Activated CD8-positive, alpha-beta T cell treated with anti-CD3 and anti-CD28 coated beads, Interleukin-2, amount 10 ng/mL, durations not matched to agents 7 days and 5 days (primary cell): ENCODE measurements around the gene PASK. TPM values are rescaled to one million over a fixed set of nuclear protein-coding genes. Genes with fewer than 3 reads are reported as not detected.
A peak's percentile ranks its signal among the peaks of the same experiment; 100 is the strongest.

Experiments
- ATAC-seq: fragments of 150-1000 bp; cut with Tn5 transposase; one replicate; pipeline ENCODE4 v1.10.0; 2021; ENCODE audit warnings: moderate library complexity
- CTCF ChIA-PET: fragments of 350-600 bp; sonication (Branson Sonifier 250); formaldehyde crosslinking; loops from one replicate; lab custom pipeline; 2021; ENCODE audit warnings: antibody characterized with exemption; lab: Charles Lee
- POLR2A ChIA-PET: fragments of 350-600 bp; sonication (Branson Sonifier 250); formaldehyde crosslinking; loops from one replicate; lab custom pipeline; 2021; ENCODE audit warnings: antibody characterized with exemption; lab: Charles Lee
- DNase-seq: peaks from one replicate; pipeline ENCODE4 v3.0.0-alpha.2; 2020
- H3K27ac Mint-ChIP-seq: one replicate; pipeline ENCODE4 v1.8.0; 2021; ENCODE audit warnings: mild to moderate bottlenecking, mixed read lengths
- H3K27me3 Mint-ChIP-seq: one replicate; pipeline ENCODE4 v1.8.0; 2021; ENCODE audit warnings: low read depth, mixed read lengths
- H3K36me3 Mint-ChIP-seq: one replicate; pipeline ENCODE4 v1.8.0; 2021; ENCODE audit warnings: low read depth, mixed read lengths
- H3K4me1 Mint-ChIP-seq: one replicate; pipeline ENCODE4 v1.8.0; 2021; ENCODE audit warnings: low read depth, mixed read lengths
- H3K4me3 Mint-ChIP-seq: one replicate; pipeline ENCODE4 v1.8.0; 2021; ENCODE audit warnings: mild to moderate bottlenecking, mixed read lengths
- H3K9me3 Mint-ChIP-seq: one replicate; pipeline ENCODE4 v1.8.0; 2022; ENCODE audit warnings: mixed read lengths; ENCODE audit not compliant: insufficient read depth
- total RNA-seq, 2 experiments: library from RNA; stranded (reverse); gene quantifications; one replicate each; pipeline ENCODE4 v1.2.3, GENCODE V29; 2021

Gene PASK
- total RNA-seq, 2 experiments from 2014 or later = 46.7 to 52.4 TPM

DNA sequence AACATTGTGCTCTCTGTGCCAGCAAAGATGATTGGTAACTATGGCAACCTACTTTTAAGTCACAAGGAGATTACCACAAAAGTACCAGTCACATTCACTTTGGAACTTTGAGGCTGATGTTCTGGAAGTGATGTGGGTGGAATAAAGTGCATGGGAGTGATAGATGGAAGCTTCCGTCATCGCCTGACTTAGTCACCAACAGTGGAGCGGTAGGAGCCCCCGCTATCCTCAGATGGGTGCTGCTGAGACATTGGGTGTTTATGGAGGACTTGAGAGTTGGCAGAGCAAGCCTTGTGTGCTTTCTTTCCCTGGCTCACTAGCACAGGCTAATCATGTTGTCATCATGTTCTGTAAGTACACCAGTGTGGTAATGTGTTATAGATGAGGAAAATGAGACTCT lies 5.6 kb upstream of the PASK start:
- POLR2A ChIA-PET = no interaction called here
- no peaks in the 10 kb centered on the region for H3K9me3 Mint-ChIP-seq
- peaks cover 25% of the 10 kb centered on the region for H3K4me1 Mint-ChIP-seq
- H3K4me3 Mint-ChIP-seq = no peak overlapping the region
- H3K27ac Mint-ChIP-seq = no peak overlapping the region
- no peak for ATAC-seq
- no peaks in the 10 kb centered on the region for H3K27me3 Mint-ChIP-seq
- no peak for DNase-seq
- peaks cover 24% of the 10 kb centered on the region for H3K36me3 Mint-ChIP-seq
- CTCF ChIA-PET = interaction anchor here (1.3 kb wide), 1 partner anchor 76 kb away, joined by 4 read pairs; no protein-coding TSS in a partner anchor

DNA sequence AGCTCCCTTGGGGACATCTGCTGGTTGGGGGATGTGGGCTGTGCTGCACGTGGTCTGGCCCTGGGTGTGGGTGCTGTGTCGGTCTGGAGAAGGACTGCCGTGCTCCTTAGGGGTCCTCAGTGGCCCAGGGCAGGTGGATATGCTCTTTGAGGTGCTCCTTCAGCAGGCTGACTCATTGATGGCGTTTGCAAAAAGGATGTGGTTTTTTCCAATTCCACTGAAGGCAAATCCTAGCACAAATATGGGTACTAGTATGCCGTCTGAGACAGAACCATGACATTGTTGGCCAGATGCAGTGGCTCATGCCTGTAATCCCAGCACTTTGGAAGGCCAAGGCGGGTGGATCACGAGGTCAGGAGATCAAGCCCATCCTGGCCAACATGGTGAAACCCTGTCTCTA lies 4.3 kb upstream of the PASK start:
- ATAC-seq = no peak
- Mint-ChIP-seq H3K36me3 (peaks cover 22% of the 10 kb centered on the region), H3K27me3 (no peaks in the 10 kb centered on the region), H3K9me3 (no peaks in the 10 kb centered on the region), H3K4me1 (peaks cover 26% of the 10 kb centered on the region), H3K4me3 (no peak overlapping the region), H3K27ac (no peak overlapping the region)
- no peak for DNase-seq
- ChIA-PET POLR2A (no interaction called here), CTCF (interaction anchor here (1.4 kb wide), 1 partner anchor 170 kb away, joined by 3 read pairs; no protein-coding TSS in a partner anchor)

DNA sequence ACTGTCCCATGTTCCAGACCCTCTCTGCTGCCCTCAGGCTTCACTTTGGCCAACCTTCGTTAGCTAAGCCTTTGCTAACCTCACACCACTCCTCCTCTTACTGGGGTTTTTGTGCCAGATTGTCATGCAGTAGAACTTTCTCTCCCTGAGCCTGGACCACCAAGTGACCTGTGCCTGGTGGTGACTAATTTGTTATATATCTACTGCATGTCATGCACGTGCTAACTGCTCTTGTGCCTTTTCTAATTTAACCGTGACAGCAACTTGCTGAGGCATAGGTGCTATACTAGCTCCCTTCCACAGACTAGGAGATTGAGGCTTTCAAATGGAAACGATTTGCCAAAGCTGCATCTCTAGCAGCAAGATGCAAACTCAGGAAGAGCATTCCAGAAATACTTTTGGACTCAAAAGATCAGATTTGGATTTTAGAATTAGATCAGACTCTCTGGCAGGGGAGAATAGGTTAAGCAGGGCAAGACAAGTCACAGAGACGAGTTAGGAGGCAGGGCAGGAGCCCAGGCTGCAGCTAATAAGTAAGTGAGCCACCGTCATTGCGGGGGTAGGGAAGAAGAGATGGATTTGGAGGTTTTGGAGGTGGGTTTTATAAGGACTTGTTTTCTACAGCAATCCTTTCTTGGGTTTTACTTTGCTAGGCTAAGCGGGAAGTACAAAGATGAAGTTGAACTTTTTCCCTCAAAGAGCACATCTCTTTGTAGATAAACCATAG lies 2.8 kb upstream of the PASK start:
- Mint-ChIP-seq H3K4me1 (peaks cover 36% of the 10 kb centered on the region), H3K27me3 (no peaks in the 10 kb centered on the region), H3K27ac (no peak overlapping the region), H3K4me3 (peak overlapping the region; percentile 96), H3K9me3 (no peaks in the 10 kb centered on the region), H3K36me3 (peaks cover 19% of the 10 kb centered on the region)
- ATAC-seq (no peak), DNase-seq (no peak)
- ChIA-PET CTCF (interaction anchor here (2.2 to 4.4 kb wide), 2 partner anchors 50 to 74 kb away, joined by 8 to 30 read pairs; partner anchors contain the start of gene MTERF4), POLR2A (interaction anchor here (0.6 kb wide), 1 partner anchor 54 kb away, joined by 3 read pairs; no protein-coding TSS in a partner anchor)

GRCh38 chr2:241150660-241151530 lies 1.6 kb upstream of the PASK start:
- Mint-ChIP-seq H3K9me3 (no peaks in the 10 kb centered on the region), H3K4me3 (peak overlapping the region; percentile 96), H3K4me1 (peaks cover 36% of the 10 kb centered on the region), H3K27ac (peak overlapping the region; percentile 91), H3K36me3 (peaks cover 16% of the 10 kb centered on the region), H3K27me3 (no peaks in the 10 kb centered on the region)
- DNase-seq (no peak), ATAC-seq (no peak)
- POLR2A ChIA-PET = interaction anchor here (0.6 to 5.1 kb wide), 7 partner anchors 11 to 49 kb away, joined by 3 to 37 read pairs (median 5); partner anchors contain the start of gene MTERF4
- CTCF ChIA-PET = interaction anchor here (0.7 to 4.4 kb wide), 6 partner anchors 12 to 73 kb away, joined by 3 to 30 read pairs (median 3); partner anchors contain the start of gene MTERF4

GRCh38 chr2:241149925-241150659 lies 820 bp upstream of the PASK start, which contains the start of gene PPP1R7:
TSS of gene PPP1R7 (plus strand) at chr2:241150467. CDS start at chr2:241150496, 29 bp downstream.
- POLR2A ChIA-PET = interaction anchor here (0.6 to 5.1 kb wide), 10 partner anchors 10 to 141 kb away, joined by 3 to 37 read pairs (median 4); partner anchors contain the start of gene MTERF4
- Mint-ChIP-seq H3K4me1 (peaks cover 36% of the 10 kb centered on the region), H3K9me3 (no peaks in the 10 kb centered on the region)

DNA sequence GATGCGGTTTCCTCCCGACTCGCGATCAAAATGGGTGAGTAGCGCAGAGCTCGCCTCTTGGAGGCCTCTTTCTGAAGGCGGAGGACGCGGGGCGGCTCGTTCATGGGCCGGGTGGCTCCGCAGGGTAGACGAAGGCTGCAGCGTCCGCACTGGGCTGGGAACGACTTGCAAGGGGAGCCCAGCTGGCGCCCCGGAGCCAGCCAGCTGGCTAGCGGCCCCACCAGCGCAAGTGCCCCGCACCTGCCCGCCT lies 328 bp upstream of the PASK start:
- no peak for DNase-seq
- peak overlapping the region; percentile 91 for H3K27ac Mint-ChIP-seq
- ChIA-PET CTCF (interaction anchor here (0.7 to 4.4 kb wide), 7 partner anchors 18 to 710 kb away, joined by 3 to 30 read pairs (median 3); no protein-coding TSS in a partner anchor), POLR2A (interaction anchor here (0.6 to 5.1 kb wide), 10 partner anchors 10 to 141 kb away, joined by 3 to 37 read pairs (median 4); partner anchors contain the start of gene MTERF4)
- H3K4me1 Mint-ChIP-seq = peaks cover 36% of the 10 kb centered on the region
- no peaks in the 10 kb centered on the region for H3K27me3 Mint-ChIP-seq
- H3K36me3 Mint-ChIP-seq = peaks cover 12% of the 10 kb centered on the region
- peak overlapping the region; percentile 96 for H3K4me3 Mint-ChIP-seq
- peak; percentile 38 for ATAC-seq
- no peaks in the 10 kb centered on the region for H3K9me3 Mint-ChIP-seq

More at GRCh38 chr2:241149925-241150659, 820 bp upstream of the PASK start, which contains the start of gene PPP1R7:
- CTCF ChIA-PET = interaction anchor here (0.8 to 4.4 kb wide), 8 partner anchors 18 to 710 kb away, joined by 3 to 30 read pairs (median 3); partner anchors contain the start of gene MTERF4
- Mint-ChIP-seq H3K36me3 (peaks cover 14% of the 10 kb centered on the region), H3K4me3 (peak within 1 kb of the TSS; percentile 96), H3K27me3 (no peaks in the 10 kb centered on the region), H3K27ac (peak within 1 kb of the TSS; percentile 91)
- peak; percentile 83 for ATAC-seq
- DNase-seq = peak; percentile 96

GRCh38 chr2:241148239-241148638 lies 1.0 kb downstream of the PASK start:
- ATAC-seq = no peak
- Mint-ChIP-seq H3K4me3 (peak overlapping the region; percentile 96), H3K27ac (peak overlapping the region; percentile 72), H3K4me1 (peaks cover 32% of the 10 kb centered on the region), H3K36me3 (peaks cover 7% of the 10 kb centered on the region), H3K9me3 (no peaks in the 10 kb centered on the region), H3K27me3 (no peaks in the 10 kb centered on the region)
- ChIA-PET POLR2A (interaction anchor here (5.1 kb wide), 1 partner anchor 37 kb away, joined by 37 read pairs; no protein-coding TSS in a partner anchor), CTCF (interaction anchor here (1.1 to 4.4 kb wide), 2 partner anchors 24 to 71 kb away, joined by 4 to 30 read pairs; no protein-coding TSS in a partner anchor)
- DNase-seq = no peak

DNA sequence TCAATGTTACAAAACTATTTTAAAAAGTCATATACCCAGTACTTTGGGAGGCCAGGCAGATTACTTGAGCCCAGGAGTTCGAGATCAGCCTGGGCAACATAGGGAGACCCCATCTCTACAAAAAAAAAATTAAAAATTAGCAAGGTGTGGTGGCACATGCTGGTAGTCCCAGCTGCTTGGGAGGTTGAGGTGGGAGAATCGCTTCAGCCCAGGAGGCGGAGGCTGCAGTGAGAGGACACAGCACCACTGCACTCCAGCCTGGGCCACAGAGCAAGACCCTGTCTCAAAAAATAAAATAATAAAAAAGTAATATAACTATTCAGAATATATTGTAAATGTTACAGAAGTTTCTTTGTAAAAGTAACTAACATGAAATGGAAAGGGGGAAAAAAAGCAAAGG lies 1.9 kb downstream of the PASK start:
- ChIA-PET CTCF (interaction anchor here (1.2 kb wide), 1 partner anchor 70 kb away, joined by 3 read pairs; no protein-coding TSS in a partner anchor), POLR2A (interaction anchor here (1.0 to 5.1 kb wide), 2 partner anchors 23 to 36 kb away, joined by 4 to 37 read pairs; no protein-coding TSS in a partner anchor)
- ATAC-seq = no peak
- Mint-ChIP-seq H3K4me1 (peaks cover 29% of the 10 kb centered on the region), H3K9me3 (no peaks in the 10 kb centered on the region), H3K36me3 (peaks cover 8% of the 10 kb centered on the region), H3K4me3 (no peak overlapping the region), H3K27ac (no peak overlapping the region), H3K27me3 (no peaks in the 10 kb centered on the region)
- no peak for DNase-seq

GRCh38 chr2:241146286-241146685 lies 3.0 kb downstream of the PASK start:
- ATAC-seq (no peak), DNase-seq (no peak)
- Mint-ChIP-seq H3K4me1 (peaks cover 19% of the 10 kb centered on the region), H3K27me3 (no peaks in the 10 kb centered on the region), H3K36me3 (peaks cover 6% of the 10 kb centered on the region), H3K4me3 (no peak overlapping the region), H3K9me3 (no peaks in the 10 kb centered on the region), H3K27ac (no peak overlapping the region)
- POLR2A ChIA-PET = interaction anchor here (0.6 to 1.0 kb wide), 2 partner anchors 10 to 22 kb away, joined by 3 to 4 read pairs; no protein-coding TSS in a partner anchor
- CTCF ChIA-PET = interaction anchor here (1.2 to 1.4 kb wide), 2 partner anchors 68 to 69 kb away, joined by 3 to 4 read pairs; no protein-coding TSS in a partner anchor

- Mint-ChIP-seq H3K36me3 (peaks cover 2% of the 10 kb centered on the region), H3K4me1 (no peaks in the 10 kb centered on the region), H3K27me3 (no peaks in the 10 kb centered on the region), H3K4me3 (no peak overlapping the region), H3K9me3 (no peaks in the 10 kb centered on the region), H3K27ac (no peak overlapping the region)
- POLR2A ChIA-PET = no interaction called here
- ATAC-seq = no peak
- CTCF ChIA-PET = no interaction called here
- no peak for DNase-seq
These were observed 6.7 kb downstream of the PASK start for GRCh38 chr2:241142593-241142992.
